HFF-Myc (cell line): Measurements from ENCODE around the gene TCP1.
"Not testable (repeated sequence)": the region's sequence is repeated elsewhere in the genome, so short reads cannot be mapped to it uniquely, and the experiment has no call there.

Experiments
- DNase-seq: peaks from one replicate; pipeline ENCODE4 v3.0.0-alpha.2; 2011; ENCODE audit warnings: low read depth; ENCODE audit errors: extremely low read depth
- H3K4me3 ChIP-seq: replicated peaks from 2 replicates; pipeline ENCODE4 v1.5.1; 2011; ENCODE audit warnings: low read depth, mild to moderate bottlenecking, control low read depth, low read length
- TF ChIP-seq, protein P1 (sequence below): IDR thresholded peaks from 2 replicates; pipeline ENCODE4 v1.5.1; 2012; ENCODE audit warnings: mild to moderate bottlenecking, low read depth, low read length, control low read depth; ENCODE audit errors: missing control alignments

Gene TCP1

DNA sequence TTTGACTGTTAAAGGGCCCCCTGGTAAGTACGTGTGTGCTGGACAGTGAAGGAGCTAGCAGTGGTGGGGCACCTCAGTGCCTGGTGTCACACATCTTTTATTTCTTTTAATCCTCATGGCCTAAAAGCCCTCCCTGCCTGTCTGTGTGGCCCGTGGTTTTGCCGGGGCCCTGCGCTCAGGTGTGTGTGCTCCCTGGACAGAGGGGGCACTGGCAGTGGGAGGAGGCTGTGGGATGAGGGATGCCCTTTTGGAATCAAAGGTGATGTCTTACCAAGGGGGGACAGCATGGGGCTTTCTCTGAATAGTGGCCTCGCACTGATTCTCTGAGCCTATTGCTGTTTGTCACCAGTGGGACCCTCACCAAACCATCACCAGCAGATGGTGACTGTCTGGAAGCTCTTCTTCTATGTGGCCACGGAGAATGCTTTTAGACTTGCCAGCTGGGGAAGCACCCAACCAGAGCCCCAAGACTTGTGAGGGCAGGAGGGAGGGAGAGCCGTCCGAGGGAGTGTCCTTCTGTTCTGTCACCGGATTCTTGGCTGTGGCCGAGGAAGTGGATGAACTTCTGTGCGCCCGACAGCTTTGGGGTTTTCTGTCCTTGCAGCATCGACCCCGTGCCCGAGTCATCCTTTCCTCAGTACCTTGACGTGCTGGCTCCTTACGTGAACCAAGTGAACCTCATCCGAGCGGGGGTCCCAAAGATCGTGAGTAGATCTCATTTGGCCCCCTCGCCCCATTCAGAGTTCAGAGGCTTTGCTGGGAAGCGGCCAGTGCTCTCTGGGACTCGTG is 28.7 kb upstream of the TCP1 start:
- DNase-seq: no peak
- TF ChIP-seq, protein P1, sequence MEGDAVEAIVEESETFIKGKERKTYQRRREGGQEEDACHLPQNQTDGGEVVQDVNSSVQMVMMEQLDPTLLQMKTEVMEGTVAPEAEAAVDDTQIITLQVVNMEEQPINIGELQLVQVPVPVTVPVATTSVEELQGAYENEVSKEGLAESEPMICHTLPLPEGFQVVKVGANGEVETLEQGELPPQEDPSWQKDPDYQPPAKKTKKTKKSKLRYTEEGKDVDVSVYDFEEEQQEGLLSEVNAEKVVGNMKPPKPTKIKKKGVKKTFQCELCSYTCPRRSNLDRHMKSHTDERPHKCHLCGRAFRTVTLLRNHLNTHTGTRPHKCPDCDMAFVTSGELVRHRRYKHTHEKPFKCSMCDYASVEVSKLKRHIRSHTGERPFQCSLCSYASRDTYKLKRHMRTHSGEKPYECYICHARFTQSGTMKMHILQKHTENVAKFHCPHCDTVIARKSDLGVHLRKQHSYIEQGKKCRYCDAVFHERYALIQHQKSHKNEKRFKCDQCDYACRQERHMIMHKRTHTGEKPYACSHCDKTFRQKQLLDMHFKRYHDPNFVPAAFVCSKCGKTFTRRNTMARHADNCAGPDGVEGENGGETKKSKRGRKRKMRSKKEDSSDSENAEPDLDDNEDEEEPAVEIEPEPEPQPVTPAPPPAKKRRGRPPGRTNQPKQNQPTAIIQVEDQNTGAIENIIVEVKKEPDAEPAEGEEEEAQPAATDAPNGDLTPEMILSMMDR: no peak
- H3K4me3 ChIP-seq: no peak overlapping the region

DNA sequence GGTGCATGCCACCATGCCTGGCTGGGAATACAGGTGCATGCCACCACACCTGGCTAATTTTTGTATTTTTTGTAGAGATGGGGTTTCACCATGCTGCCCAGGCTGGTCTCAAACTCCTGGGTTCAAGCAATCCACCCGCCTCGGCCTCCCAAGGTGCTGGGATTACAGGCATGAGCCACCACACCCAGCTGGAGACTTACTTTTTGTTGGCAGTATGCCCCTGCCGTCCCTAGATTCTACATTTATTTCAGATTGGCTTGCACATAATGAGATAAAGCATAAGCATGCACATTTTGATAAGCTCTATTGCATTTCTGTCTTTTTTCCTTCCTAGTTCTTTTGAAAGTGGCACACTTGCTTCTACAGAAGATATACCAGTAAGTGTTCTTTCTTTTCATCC is 27.4 kb upstream of the TCP1 start:
- H3K4me3 ChIP-seq, DNase-seq: not testable (repeated sequence)

DNA sequence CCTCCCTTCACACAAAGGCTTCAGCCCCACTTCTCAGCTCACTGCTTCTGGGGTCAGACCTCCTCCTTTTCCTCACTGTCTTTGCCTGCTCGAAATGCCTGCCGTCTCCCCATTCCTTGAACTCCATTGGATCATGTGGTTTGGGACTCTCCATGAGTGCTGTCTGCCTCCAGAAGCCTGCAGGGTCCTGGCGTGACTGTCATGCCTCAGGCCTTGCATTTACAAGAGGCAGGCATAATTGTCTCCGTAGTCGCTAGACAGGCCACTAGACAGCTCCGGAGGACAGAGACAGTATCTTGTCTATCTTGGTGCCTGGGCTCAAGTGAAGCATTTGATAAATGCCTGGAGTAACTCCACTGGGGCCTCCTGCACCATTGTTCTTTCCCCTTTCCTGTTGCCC is 26.0 kb upstream of the TCP1 start:
- no peak overlapping the region for H3K4me3 ChIP-seq
- DNase-seq: no peak
- TF ChIP-seq, protein P1: no peak

DNA sequence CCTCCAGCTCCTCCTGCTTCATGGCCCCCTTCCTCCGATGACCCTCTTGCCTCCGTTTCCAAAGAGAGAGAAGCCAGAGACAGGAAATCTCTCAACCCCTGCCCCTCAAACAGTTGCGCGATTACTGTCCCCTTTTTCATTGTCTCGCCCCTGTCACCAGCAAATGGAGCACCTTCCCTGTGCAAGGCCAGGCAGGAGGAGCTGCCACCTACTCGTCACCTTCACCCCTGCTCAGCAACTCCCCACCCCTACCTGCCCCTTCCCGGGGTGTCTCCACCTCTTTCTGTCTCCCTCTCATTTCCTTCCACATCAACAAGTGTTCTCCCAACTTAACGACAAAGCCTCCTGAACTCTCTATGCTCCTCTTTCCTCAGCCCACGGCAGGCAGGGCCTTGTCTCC is 24.4 kb upstream of the TCP1 start:
- DNase-seq: no peak
- TF ChIP-seq, protein P1: no peak
- H3K4me3 ChIP-seq: no peak overlapping the region

DNA sequence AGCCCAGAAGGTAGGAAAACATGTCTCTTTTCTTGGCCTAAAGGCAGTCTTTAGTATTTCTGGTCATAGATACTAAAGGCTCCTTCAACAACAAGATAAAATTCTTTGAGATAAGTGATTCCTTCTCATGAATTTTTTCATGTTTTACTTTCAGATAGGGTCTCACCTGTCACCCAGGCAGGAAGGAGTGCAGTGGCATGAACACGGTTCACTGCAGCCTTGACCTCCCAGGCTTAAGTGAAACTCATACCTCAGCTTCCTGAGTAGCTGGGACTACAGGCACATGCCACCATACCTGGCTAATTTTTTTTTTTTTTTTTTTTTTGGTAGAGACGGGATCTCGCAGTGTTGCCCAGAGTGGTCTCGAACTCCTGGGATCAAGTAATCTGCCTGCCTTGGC is 19.7 kb upstream of the TCP1 start:
- H3K4me3 ChIP-seq: no peak overlapping the region
- DNase-seq: no peak
- TF ChIP-seq, protein P1: no peak

DNA sequence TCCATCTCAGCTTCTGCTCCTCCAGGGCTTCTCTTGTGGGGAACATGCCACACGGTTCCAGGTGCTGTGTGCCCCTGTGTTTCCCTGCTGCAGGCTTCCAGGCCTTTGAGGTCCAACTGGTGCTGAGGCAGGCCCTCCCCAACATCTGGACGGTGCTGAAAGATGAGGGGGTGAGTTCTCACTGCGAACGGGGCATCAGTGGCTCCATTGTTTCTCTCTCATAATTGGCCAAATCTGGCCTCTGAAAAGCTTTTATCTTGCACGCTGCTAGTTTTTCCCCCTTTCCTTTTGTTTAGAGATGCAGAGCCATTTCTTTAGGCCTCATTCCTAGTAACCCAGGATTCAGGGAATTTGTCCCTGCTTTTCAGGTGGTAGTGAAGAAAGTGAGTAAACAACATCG is 19.2 kb upstream of the TCP1 start:
- TF ChIP-seq, protein P1: no peak
- no peak for DNase-seq
- no peak overlapping the region for H3K4me3 ChIP-seq

DNA sequence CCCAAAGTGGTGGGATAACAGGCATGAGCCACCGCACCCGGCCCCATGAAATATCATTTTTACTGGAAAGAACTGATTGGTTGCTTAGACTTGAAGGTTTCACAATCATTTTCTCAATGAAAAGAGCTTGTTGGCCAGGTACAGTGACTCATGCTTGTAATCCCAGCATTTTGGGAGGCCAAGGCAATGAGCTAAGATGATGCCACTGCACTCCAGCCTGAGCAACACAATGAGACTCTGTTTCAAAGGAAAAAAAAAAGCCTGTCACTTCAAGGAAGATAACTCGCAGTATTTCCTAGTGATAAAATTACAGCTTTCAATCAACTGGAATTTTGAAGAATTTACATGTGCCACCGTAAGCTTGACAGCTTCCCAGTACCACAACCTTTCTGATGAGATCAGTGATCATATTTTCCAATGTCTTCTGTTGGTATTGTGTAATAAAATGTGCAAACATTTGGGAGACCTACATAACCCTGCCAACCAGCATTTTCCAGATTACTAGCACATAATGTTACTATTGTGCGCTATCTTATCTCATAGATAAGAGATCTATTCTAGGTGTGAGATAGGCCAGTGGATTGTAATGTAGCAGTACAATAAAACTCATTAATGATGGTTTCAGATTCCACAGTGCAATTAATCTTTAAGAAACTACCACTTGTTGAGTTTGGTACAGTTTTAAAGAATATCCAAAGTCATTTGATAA is 17.9 kb upstream of the TCP1 start:
- DNase-seq: no peak
- H3K4me3 ChIP-seq: no peak overlapping the region
- TF ChIP-seq, protein P1: no peak
